Activated CD4-positive, alpha-beta T cell treated with anti-CD3 and anti-CD28 coated beads for 4 hours (primary cell): ENCODE data around the gene RHCE.
"Not testable (repeated sequence)": the region's sequence is repeated elsewhere in the genome, so short reads cannot be mapped to it uniquely, and the experiment has no call there.

ENCODE experiments used
- DNase-seq, 2 donors: peaks; one replicate each; pipeline ENCODE4 v3.0.0-alpha.2; 2020

The RHCE gene

GRCh38 chr1:25420715-25421114, at the start of gene RHCE:
RHCE (minus strand) TSS chr1:25420825; CDS start chr1:25420786, 39 bp downstream.
- not testable (repeated sequence) for DNase-seq

- DNase-seq = no peak
Measured at GRCh38 chr1:25469177-25469576, 48.6 kb upstream of the RHCE start.

GRCh38 chr1:25468033-25468432, 47.4 kb upstream of the RHCE start:
- no peak for DNase-seq

- no peak for DNase-seq
Measured at GRCh38 chr1:25467616-25468015, 47.0 kb upstream of the RHCE start.

DNA sequence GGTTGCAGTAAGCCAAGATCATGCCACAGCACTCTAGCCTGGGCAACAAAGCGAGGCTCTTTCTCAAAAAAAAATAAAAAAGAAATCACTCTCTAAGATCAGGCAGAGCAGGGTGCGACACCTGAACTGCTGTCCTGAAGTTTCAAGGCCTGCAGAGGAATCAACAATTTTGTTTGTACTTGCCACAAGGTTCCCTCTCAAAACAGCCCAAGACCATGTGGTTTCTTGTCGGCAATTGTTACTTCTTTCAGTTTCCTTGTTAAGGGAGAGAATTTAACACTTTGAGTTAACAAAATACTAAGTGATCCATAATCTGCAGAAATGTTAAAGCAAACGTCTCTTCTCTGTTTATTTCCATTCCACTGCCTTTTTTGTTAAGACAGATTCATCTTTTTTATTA, 46.6 kb upstream of the RHCE start:
- DNase-seq = no peak

GRCh38 chr1:25462732-25463131, 42.1 kb upstream of the RHCE start:
- no peak for DNase-seq

- no peak for DNase-seq
Measured at GRCh38 chr1:25461849-25462248, 41.2 kb upstream of the RHCE start.

- not testable (repeated sequence) for DNase-seq
Measured at GRCh38 chr1:25460816-25461215, 40.2 kb upstream of the RHCE start.

GRCh38 chr1:25460020-25460419, 39.4 kb upstream of the RHCE start:
- DNase-seq = no peak

GRCh38 chr1:25458541-25459298, 38.1 kb upstream of the RHCE start:
- no peak for DNase-seq

DNA sequence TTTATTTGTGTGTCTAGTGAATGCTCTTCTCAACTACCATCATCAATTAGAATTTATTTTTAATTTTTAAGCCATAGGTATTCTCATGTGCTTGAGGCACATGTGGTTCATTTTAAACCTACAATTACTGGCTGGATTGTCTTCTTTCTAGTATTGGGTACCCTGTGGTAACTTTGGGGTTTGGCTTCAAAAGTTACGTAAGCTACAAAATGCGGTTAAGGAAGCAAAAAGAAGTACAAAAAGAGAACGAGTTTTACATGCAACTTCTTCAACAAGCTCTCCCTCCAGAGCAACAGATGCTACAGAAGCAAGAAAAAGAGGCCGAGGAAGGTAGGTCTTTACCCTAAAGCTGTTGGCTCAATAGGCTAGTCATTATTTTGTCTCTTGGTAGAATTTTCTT, 35.9 kb upstream of the RHCE start:
- no peak for DNase-seq

GRCh38 chr1:25451908-25452307, 31.3 kb upstream of the RHCE start:
- DNase-seq = no peak

- DNase-seq = no peak
Measured at GRCh38 chr1:25450891-25451290, 30.3 kb upstream of the RHCE start.

DNA sequence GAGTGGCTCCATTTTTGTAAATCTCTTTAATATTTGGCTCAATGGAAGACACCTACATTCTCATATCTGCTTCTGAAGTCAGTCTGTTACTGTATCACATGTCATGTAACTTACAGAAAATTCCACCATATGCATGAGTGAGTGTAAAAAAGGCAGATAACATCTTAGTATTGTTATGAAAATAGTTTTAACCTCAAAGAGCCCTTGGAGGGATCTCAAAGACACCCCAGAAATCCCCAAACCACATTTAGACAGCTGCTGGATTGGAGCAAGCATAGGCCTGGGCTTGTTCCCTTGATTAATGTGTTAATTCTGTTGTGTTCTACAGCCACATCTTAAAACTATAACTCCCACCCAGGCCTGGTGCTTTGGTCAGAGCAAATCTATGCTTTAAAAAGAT, 26.9 kb upstream of the RHCE start:
- no peak for DNase-seq

DNA sequence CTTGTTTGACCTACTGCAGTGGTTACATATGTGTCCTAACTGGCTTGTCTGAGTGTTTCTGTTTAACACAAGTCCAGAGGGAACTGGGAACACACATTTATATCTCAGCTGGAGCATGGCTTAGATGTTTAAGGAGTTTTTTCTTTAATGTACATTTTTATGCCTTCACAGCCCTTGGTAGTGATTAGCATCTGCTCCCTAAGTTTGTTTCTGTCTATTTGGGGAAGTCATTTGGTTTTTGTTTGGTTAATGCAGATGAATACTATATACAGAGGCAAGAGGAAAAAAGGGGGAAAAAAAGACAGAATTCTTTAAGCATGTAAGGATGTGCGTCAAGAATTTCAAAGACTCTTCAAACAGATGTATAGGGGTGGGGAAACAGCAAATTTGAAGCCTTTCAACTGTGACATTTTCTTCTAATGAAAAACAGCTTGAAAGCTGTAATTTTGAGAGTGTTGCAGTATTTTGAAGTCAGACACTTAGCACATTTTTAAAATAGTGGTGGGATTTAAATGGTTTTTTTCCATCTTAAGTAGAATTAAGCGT, 25.4 kb upstream of the RHCE start:
- no peak for DNase-seq

DNA sequence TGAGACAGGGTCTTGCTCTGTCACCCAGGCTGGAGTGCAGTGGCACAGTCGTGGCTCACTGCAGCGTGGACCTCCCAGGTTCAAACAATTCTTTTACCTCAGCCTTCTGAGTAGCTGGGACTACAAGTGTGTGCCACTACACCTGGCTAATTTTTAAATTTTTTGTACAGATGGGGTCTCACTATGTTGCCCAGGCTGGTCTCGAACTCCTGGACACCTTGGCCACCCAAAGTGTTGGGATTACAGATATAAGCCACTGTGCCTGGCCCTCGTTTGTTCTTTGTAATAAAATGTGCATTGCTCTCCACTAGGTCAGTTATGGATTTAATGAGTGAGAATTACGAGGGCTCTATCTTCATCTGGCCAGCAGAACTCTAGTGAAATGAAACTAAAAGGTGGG, 24.0 kb upstream of the RHCE start:
- not testable (repeated sequence) for DNase-seq

DNA sequence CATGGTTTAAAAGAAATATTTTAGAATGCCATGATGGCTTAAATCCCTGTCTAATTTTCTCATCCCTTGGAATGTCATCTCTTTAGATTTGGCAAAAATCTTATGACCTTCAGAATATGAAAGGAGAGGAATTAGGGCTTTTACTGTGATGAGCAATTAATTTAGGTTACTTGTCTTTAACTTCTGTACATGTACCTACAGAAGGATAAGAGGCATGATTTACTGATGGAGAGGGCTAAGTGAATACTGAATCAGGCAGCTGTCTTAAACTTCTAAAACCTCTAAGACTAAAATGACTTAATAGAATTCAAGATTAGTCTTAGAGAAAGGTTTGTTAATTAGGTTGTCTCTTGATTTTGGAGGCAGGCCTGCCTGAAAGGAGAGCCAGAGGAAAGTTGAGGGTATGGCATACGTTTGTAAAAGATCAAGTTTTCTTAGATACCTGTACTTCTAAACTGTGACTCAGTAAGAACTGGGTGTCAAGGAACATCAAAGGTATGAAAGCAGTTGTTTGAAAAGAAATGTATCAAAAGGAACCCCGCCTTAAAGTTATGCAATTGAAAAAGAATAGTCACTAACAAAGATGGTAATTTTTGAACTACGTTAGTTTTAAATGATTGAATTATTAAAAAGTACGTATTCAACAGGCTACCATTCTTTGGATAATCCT, 22.5 kb upstream of the RHCE start:
- no peak for DNase-seq

- DNase-seq = no peak
Measured at GRCh38 chr1:25442178-25442577, 21.6 kb upstream of the RHCE start.

DNA sequence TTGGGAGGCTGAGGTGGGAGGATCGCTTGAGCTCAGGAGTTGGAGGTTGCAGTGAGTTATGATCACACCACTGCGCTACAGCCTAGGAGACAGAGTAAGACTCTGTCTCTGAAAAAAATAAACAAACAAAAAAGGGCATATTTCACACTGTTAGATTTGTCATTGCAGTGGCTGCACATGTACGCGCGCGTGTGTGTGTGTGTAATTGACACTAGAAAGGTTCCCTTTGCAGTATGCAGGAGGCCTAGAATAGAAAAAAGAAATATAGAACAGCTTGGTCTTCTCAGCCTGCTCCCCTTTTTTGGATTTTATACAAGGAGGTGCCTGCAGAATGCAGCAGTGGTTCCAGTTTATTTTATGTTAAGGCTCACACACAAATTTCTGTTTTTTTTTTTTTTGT, 18.7 kb upstream of the RHCE start:
- DNase-seq = no peak

DNA sequence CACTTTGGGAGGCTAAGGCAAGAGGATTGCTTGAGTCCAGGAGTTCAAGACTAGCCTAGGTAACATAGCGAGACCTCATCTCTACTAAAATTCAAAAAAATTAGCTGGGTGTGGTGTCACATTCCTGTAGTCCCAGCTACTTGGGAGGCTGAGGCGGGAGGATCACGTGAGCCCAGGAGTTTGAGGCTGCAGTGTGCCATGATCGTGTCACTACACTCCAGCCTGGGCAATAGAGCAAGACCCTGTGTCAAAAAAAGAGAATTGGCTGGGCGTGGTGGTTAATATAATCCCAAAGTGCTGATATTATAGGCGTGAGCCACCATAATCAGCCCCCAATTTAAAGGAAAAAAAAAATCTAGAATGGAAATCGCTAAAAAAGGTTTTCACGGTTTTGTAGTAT, 17.0 kb upstream of the RHCE start:
- no peak for DNase-seq

DNA sequence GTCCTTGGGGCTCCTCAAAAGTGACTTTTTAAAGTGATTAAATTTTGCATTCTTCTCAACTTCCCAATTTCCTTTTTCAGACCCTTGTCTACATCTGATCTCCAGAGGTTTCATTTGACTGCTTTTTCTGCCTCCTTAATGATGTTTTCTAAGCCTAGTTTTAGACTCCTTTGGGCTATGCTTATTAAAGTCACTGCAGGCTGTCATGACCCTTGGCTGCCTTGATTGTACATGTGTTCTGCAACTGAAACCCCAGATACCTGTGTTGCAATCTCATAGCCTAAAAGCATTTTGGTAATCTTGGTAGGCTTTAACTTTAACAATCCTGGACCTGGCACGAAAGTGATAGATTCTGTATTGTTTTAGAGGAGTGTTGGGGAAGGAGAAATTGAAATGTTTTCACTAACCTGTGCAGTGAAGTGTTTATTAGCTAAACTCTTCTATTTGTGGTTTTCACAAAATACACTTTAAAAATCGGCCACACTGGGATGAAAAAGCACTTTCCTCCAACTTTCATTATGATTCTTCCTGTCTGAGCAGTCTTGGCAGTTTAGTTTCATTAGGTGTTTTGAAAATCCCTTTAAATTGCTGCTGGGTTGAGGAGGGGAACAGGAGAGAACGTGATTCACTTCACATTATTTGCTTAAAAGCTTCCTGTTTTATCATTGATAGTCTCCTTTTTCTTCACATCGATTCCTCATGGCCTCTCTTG, 14.9 kb upstream of the RHCE start:
- no peak for DNase-seq

DNA sequence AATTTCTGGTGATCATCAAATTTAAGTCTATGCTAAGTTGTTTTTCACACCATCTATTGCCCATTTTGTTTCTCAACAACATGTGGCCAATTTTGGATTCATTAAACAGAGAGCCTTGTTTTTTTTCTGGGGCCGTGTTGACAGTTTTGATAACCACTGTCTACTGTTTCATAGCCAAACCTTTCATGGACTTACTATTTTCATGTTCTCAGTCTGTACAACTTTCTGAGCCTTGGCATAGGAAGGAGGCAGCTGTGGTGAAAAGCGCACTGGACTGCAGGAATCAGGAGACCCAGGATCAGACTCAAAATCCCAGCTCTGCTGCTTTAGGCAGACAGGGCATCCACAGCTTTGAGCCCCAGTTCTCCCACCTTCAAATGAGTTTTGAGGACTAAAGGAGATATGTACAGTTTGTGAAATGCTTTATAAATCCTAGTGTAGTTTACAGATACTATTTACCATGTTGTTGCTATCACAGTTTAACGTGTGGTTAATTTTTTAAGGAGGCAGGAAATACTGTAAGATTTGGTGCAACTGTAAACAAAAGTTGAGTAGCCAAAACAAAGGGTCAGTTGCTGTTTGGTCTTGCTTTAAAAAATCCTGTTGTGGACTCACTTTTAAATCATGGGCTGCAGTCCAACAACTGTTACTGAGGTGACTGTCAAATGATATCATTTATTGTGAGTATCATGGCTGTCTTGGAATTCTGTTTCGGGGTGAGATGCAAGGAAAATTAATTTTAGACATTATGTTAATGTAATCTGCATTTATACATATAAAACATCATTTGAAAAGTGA, 13.0 kb upstream of the RHCE start:
- no peak for DNase-seq
